ENCODE measurements around the gene SPTBN1. TPM values are rescaled to one million over a fixed set of nuclear protein-coding genes. Genes with fewer than 3 reads are reported as not detected.

The SPTBN1 gene
- polyA plus RNA-seq (2013, experiment 1 of 2) = 27.6 TPM
- 28.3 TPM for polyA plus RNA-seq (2013, experiment 2 of 2)

DNA sequence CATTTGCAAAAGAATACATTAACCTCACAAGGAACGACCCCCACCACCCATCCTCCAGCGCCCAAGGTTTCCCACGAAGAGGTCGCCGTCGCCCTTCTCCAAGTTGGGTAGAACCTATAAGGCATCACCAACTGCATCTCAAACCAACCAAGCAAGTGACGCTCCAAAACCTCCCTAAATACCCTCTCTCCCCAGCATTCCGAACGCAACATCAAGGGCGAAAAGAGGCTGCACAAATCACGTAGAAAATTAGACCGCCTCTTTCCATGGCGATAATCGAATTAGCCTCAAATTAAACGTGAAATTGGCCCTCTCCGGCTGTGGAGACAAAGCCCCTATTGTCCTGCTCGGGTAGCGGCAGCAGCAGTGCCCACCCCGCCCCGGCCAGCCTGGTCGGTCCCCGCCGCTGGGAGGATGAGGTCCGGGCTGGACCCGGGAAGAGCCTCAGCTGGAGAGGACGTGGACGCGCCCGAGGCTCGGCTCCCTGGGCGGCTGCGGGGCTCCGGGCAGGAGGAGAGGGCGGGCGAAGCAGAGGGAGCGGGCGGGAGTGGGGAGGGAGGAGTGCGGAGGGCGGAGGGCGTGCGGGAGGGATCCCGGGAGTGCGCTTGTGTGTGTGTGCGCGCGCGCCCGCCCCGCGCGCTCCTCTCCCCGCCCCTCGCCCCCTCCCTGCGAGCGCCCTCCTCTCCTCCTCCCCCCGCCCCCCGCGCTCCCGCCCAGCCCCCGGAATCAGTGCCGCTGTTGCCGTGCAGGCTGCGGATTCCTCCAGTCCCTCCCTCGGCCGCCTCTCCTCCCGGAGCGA is at the start of gene SPTBN1:
TSS of gene SPTBN1 (plus strand) at position 765 of the 799 bp plus-strand sequence. CDS start 70,092 bp downstream, outside the sequence.
- H3K79me1 ChIP-seq (ENCODE audit: low read depth, low read length) = peaks cover 6% of the 10 kb centered on the region
- peak; percentile 86 for DNase-seq (ENCODE audit: low spot score)
- H3K9ac ChIP-seq (ENCODE audit: low read depth, low read length, poor library complexity) = peak within 1 kb of the TSS; percentile 88

DNA sequence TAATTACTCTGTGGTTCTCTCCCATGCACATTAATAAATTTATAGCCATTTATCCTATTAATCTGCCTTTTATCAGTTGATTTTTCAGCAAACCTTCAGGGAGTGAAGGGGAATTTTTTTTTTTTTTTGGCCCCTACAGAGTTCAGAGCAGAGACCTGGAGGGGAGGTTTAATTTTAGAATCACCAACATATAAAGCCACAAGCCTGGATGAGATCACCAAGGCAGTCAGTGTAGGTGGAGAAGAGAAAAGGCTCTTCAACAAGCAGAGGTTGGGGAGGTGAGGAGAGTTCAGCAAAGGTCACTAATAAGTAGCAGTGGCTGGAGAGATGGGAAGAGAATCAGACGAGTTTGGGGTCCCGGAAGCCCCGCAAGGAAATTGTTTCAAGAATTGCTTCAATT is 48.4 kb upstream of the SPTBN1 start:
- WGBS, 2 donors (ENCODE audit: extremely low coverage in 2 of 2, insufficient read length in 2 of 2, insufficient replicate concordance in 1 of 2) = no CpG with 5 or more reads among the region's 3 CpGs
- no peak overlapping the region for H2BK5ac ChIP-seq (ENCODE audit: low read length)

More for the DNA sequence above, at the start of gene SPTBN1:
- Histone ChIP-seq H3K36me3 (replicated peaks in 1 of 2; ENCODE audit: control insufficient read depth in 2 of 2, insufficient read depth in 2 of 2, low read length in 2 of 2) (no peaks in the 10 kb centered on the region), H3K23ac (ENCODE audit: low read depth, low read length, poor library complexity) (peak within 1 kb of the TSS; percentile 91), H3K4me2 (ENCODE audit: insufficient read depth, low read length, poor library complexity, severe bottlenecking) (peak within 1 kb of the TSS; percentile 93), H3K27ac (replicated peaks; ENCODE audit: low read length) (peak within 1 kb of the TSS; percentile 83), H3K4me1 (ENCODE audit: control insufficient read depth in 2 of 2, insufficient read depth in 1 of 2, low read depth in 1 of 2, low read length in 2 of 2) (peaks cover 6 to 9% of the 10 kb centered on the region in 2 donors), H3K4me3 (ENCODE audit: low read length in 2 of 2) (peak within 1 kb of the TSS; percentile 65 to 99), H2BK12ac (ENCODE audit: low read length) (no peak within 1 kb of the TSS), H4K8ac (ENCODE audit: low read depth, low read length) (peak within 1 kb of the TSS; percentile 72), H3K18ac (ENCODE audit: low read length) (peak within 1 kb of the TSS; percentile 98), H2BK120ac (ENCODE audit: low read depth, low read length) (peak within 1 kb of the TSS; percentile 47), H2AFZ (ENCODE audit: low read length) (peak within 1 kb of the TSS; percentile 98), H3K14ac (ENCODE audit: low read length) (peak within 1 kb of the TSS; percentile 56), H3K4ac (ENCODE audit: low read length) (peak within 1 kb of the TSS; percentile 23), H2BK15ac (ENCODE audit: low read length) (peak within 1 kb of the TSS; percentile 90), H3K9me3 (replicated peaks in 1 of 2; ENCODE audit: control insufficient read depth in 2 of 2, insufficient read depth in 1 of 2, low read depth in 1 of 2, low read length in 2 of 2) (no peaks in the 10 kb centered on the region), H2AK5ac (ENCODE audit: low read depth, low read length) (peak within 1 kb of the TSS; percentile 78), H4K91ac (ENCODE audit: low read depth, low read length, poor library complexity) (peak within 1 kb of the TSS; percentile 39), H3K27me3 (ENCODE audit: control insufficient read depth in 3 of 3, insufficient read depth in 3 of 3, low read depth in 1 of 3, low read length in 3 of 3) (no peaks in the 10 kb centered on the region), H2BK5ac (ENCODE audit: low read length) (peak within 1 kb of the TSS; percentile 53)
- no CpG with 5 or more reads among the region's 67 CpGs for WGBS, 2 donors (ENCODE audit: extremely low coverage in 2 of 2, insufficient read length in 2 of 2, insufficient replicate concordance in 1 of 2)

DNA sequence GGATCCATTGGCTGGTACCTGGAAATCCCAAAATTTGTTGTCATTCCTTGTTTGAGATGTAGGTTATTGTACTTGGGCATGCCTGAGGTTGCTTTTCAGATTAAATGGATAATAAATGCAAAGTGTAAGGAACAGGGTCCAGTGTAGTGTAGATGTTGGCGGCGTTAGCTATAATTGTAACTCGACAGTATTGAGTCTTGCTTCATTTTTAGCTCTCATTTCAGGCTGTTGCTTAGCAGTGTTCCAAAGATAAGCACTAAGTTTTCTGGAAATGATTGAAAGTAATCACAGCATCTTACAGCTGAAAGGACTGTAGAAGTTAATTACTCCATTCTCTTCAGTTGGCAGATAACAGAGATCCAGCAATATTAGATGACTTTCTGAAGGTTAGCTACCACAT is 47.8 kb upstream of the SPTBN1 start:
- H3K4ac ChIP-seq (ENCODE audit: low read length) = no peak overlapping the region
- H2BK15ac ChIP-seq (ENCODE audit: low read length) = no peak overlapping the region
- no peak overlapping the region for H2AFZ ChIP-seq (ENCODE audit: low read length)
- no peak overlapping the region for H2BK120ac ChIP-seq (ENCODE audit: low read depth, low read length)
- H4K91ac ChIP-seq (ENCODE audit: low read depth, low read length, poor library complexity) = no peak overlapping the region
- H3K4me1 ChIP-seq (ENCODE audit: control insufficient read depth in 2 of 2, insufficient read depth in 1 of 2, low read depth in 1 of 2, low read length in 2 of 2) = peaks cover 0 to 13% of the 10 kb centered on the region in 2 donors
- no peaks in the 10 kb centered on the region for H3K27me3 ChIP-seq (ENCODE audit: control insufficient read depth in 3 of 3, insufficient read depth in 3 of 3, low read depth in 1 of 3, low read length in 3 of 3)
- DNase-seq (ENCODE audit: low spot score) = no peak
- H4K8ac ChIP-seq (ENCODE audit: low read depth, low read length) = no peak overlapping the region
- no peaks in the 10 kb centered on the region for H3K9me3 ChIP-seq (replicated peaks in 1 of 2; ENCODE audit: control insufficient read depth in 2 of 2, insufficient read depth in 1 of 2, low read depth in 1 of 2, low read length in 2 of 2)
- no peaks in the 10 kb centered on the region for H3K79me1 ChIP-seq (ENCODE audit: low read depth, low read length)
- H3K27ac ChIP-seq (replicated peaks; ENCODE audit: low read length) = no peak overlapping the region
- H3K18ac ChIP-seq (ENCODE audit: low read length) = no peak overlapping the region
- H2AK5ac ChIP-seq (ENCODE audit: low read depth, low read length) = no peak overlapping the region
- H3K23ac ChIP-seq (ENCODE audit: low read depth, low read length, poor library complexity) = no peak overlapping the region
- no peak overlapping the region for H3K4me3 ChIP-seq (ENCODE audit: low read length in 2 of 2)
- H2BK12ac ChIP-seq (ENCODE audit: low read length) = no peak overlapping the region
- no CpG with 5 or more reads among the region's 3 CpGs for WGBS, 2 donors (ENCODE audit: extremely low coverage in 2 of 2, insufficient read length in 2 of 2, insufficient replicate concordance in 1 of 2)
- H2BK5ac ChIP-seq (ENCODE audit: low read length) = no peak overlapping the region
- no peak overlapping the region for H3K14ac ChIP-seq (ENCODE audit: low read length)
- H3K4me2 ChIP-seq (ENCODE audit: insufficient read depth, low read length, poor library complexity, severe bottlenecking) = no peak overlapping the region
- H3K9ac ChIP-seq (ENCODE audit: low read depth, low read length, poor library complexity) = no peak overlapping the region
- H3K36me3 ChIP-seq (replicated peaks in 1 of 2; ENCODE audit: control insufficient read depth in 2 of 2, insufficient read depth in 2 of 2, low read length in 2 of 2) = no peaks in the 10 kb centered on the region

More for the DNA sequence above, 48.4 kb upstream of the SPTBN1 start:
- no peak overlapping the region for H3K18ac ChIP-seq (ENCODE audit: low read length)
- H3K4me1 ChIP-seq (ENCODE audit: control insufficient read depth in 2 of 2, insufficient read depth in 1 of 2, low read depth in 1 of 2, low read length in 2 of 2) = peaks cover 0 to 13% of the 10 kb centered on the region in 2 donors
- no peak overlapping the region for H2AFZ ChIP-seq (ENCODE audit: low read length)
- no peaks in the 10 kb centered on the region for H3K79me1 ChIP-seq (ENCODE audit: low read depth, low read length)
- H3K9me3 ChIP-seq (replicated peaks in 1 of 2; ENCODE audit: control insufficient read depth in 2 of 2, insufficient read depth in 1 of 2, low read depth in 1 of 2, low read length in 2 of 2) = no peaks in the 10 kb centered on the region
- H3K4me3 ChIP-seq (ENCODE audit: low read length in 2 of 2) = no peak overlapping the region
- H3K14ac ChIP-seq (ENCODE audit: low read length) = no peak overlapping the region
- no peak overlapping the region for H2AK5ac ChIP-seq (ENCODE audit: low read depth, low read length)
- no peak for DNase-seq (ENCODE audit: low spot score)
- no peak overlapping the region for H3K9ac ChIP-seq (ENCODE audit: low read depth, low read length, poor library complexity)
- H3K36me3 ChIP-seq (replicated peaks in 1 of 2; ENCODE audit: control insufficient read depth in 2 of 2, insufficient read depth in 2 of 2, low read length in 2 of 2) = no peaks in the 10 kb centered on the region
- no peak overlapping the region for H4K8ac ChIP-seq (ENCODE audit: low read depth, low read length)
- H3K23ac ChIP-seq (ENCODE audit: low read depth, low read length, poor library complexity) = no peak overlapping the region
- no peak overlapping the region for H4K91ac ChIP-seq (ENCODE audit: low read depth, low read length, poor library complexity)
- no peak overlapping the region for H2BK15ac ChIP-seq (ENCODE audit: low read length)
- no peak overlapping the region for H3K4ac ChIP-seq (ENCODE audit: low read length)
- no peaks in the 10 kb centered on the region for H3K27me3 ChIP-seq (ENCODE audit: control insufficient read depth in 3 of 3, insufficient read depth in 3 of 3, low read depth in 1 of 3, low read length in 3 of 3)
- H3K4me2 ChIP-seq (ENCODE audit: insufficient read depth, low read length, poor library complexity, severe bottlenecking) = no peak overlapping the region
- no peak overlapping the region for H2BK12ac ChIP-seq (ENCODE audit: low read length)
- no peak overlapping the region for H2BK120ac ChIP-seq (ENCODE audit: low read depth, low read length)
- no peak overlapping the region for H3K27ac ChIP-seq (replicated peaks; ENCODE audit: low read length)

- H3K4me2 ChIP-seq (ENCODE audit: insufficient read depth, low read length, poor library complexity, severe bottlenecking) = no peak overlapping the region
- DNase-seq (ENCODE audit: low spot score) = no peak
- H3K79me1 ChIP-seq (ENCODE audit: low read depth, low read length) = no peaks in the 10 kb centered on the region
- no peak overlapping the region for H2BK5ac ChIP-seq (ENCODE audit: low read length)
- no peak overlapping the region for H3K9ac ChIP-seq (ENCODE audit: low read depth, low read length, poor library complexity)
- no peak overlapping the region for H3K23ac ChIP-seq (ENCODE audit: low read depth, low read length, poor library complexity)
- H3K9me3 ChIP-seq (replicated peaks in 1 of 2; ENCODE audit: control insufficient read depth in 2 of 2, insufficient read depth in 1 of 2, low read depth in 1 of 2, low read length in 2 of 2) = no peaks in the 10 kb centered on the region
- no peaks in the 10 kb centered on the region for H3K36me3 ChIP-seq (replicated peaks in 1 of 2; ENCODE audit: control insufficient read depth in 2 of 2, insufficient read depth in 2 of 2, low read length in 2 of 2)
- no peaks in the 10 kb centered on the region for H3K27me3 ChIP-seq (ENCODE audit: control insufficient read depth in 3 of 3, insufficient read depth in 3 of 3, low read depth in 1 of 3, low read length in 3 of 3)
- H4K8ac ChIP-seq (ENCODE audit: low read depth, low read length) = no peak overlapping the region
- peaks cover 0 to 13% of the 10 kb centered on the region in 2 donors for H3K4me1 ChIP-seq (ENCODE audit: control insufficient read depth in 2 of 2, insufficient read depth in 1 of 2, low read depth in 1 of 2, low read length in 2 of 2)
- no peak overlapping the region for H3K27ac ChIP-seq (replicated peaks; ENCODE audit: low read length)
- H3K14ac ChIP-seq (ENCODE audit: low read length) = no peak overlapping the region
- H3K18ac ChIP-seq (ENCODE audit: low read length) = no peak overlapping the region
- H2AK5ac ChIP-seq (ENCODE audit: low read depth, low read length) = no peak overlapping the region
- no peak overlapping the region for H3K4ac ChIP-seq (ENCODE audit: low read length)
- no peak overlapping the region for H2BK120ac ChIP-seq (ENCODE audit: low read depth, low read length)
- peak overlapping the region; percentile 80 for H2AFZ ChIP-seq (ENCODE audit: low read length)
- H2BK12ac ChIP-seq (ENCODE audit: low read length) = no peak overlapping the region
- no peak overlapping the region for H4K91ac ChIP-seq (ENCODE audit: low read depth, low read length, poor library complexity)
- no peak overlapping the region for H3K4me3 ChIP-seq (ENCODE audit: low read length in 2 of 2)
- no CpG with 5 or more reads among the region's 5 CpGs for WGBS, 2 donors (ENCODE audit: extremely low coverage in 2 of 2, insufficient read length in 2 of 2, insufficient replicate concordance in 1 of 2)
- no peak overlapping the region for H2BK15ac ChIP-seq (ENCODE audit: low read length)
Measured at GRCh38 chr2:54409752-54410151, 46.4 kb upstream of the SPTBN1 start.
